IgD-negative memory B cell (primary cell): ENCODE measurements around the gene AFF3. TPM values are rescaled to one million over a fixed set of nuclear protein-coding genes. Genes with fewer than 3 reads are reported as not detected.
A peak's percentile ranks its signal among the peaks of the same experiment; 100 is the strongest.

Source experiments
- H3K27ac Mint-ChIP-seq, 3 donors: one replicate each; pipeline ENCODE4 v1.8.0; 2020 to 2022; ENCODE audit warnings: mild to moderate bottlenecking in 3 of 3, mixed read lengths in 3 of 3, moderate library complexity in 1 of 3
- H3K27me3 Mint-ChIP-seq: one replicate; pipeline ENCODE4 v1.8.0; 2021; ENCODE audit warnings: mixed read lengths
- H3K36me3 Mint-ChIP-seq: one replicate; pipeline ENCODE4 v1.8.0; 2020; ENCODE audit warnings: mild to moderate bottlenecking, mixed read lengths
- H3K4me1 Mint-ChIP-seq, 3 donors: one replicate each; pipeline ENCODE4 v1.8.0; 2020 to 2022; ENCODE audit warnings: mixed read lengths in 3 of 3, mild to moderate bottlenecking in 1 of 3
- H3K4me3 Mint-ChIP-seq, 4 donors: one replicate each; pipeline ENCODE4 v1.8.0; 2020 to 2022; ENCODE audit warnings: mild to moderate bottlenecking in 4 of 4, mixed read lengths in 4 of 4, moderate library complexity in 3 of 4
- H3K9me3 Mint-ChIP-seq, 3 donors: one replicate each; pipeline ENCODE4 v1.8.0; 2020 to 2021; ENCODE audit warnings: mixed read lengths in 3 of 3, mild to moderate bottlenecking in 1 of 3
- polyA plus RNA-seq: library from polyadenylated mRNA; unstranded; fragments of 300-500 nt; fragmentation: Illumina TruSeq; gene quantifications from one replicate; pipeline ENCODE4 v1.2.3, GENCODE V29; 2021

AFF3 gene
- polyA plus RNA-seq, 1 donor from 2014 or later: 85.9 TPM

DNA sequence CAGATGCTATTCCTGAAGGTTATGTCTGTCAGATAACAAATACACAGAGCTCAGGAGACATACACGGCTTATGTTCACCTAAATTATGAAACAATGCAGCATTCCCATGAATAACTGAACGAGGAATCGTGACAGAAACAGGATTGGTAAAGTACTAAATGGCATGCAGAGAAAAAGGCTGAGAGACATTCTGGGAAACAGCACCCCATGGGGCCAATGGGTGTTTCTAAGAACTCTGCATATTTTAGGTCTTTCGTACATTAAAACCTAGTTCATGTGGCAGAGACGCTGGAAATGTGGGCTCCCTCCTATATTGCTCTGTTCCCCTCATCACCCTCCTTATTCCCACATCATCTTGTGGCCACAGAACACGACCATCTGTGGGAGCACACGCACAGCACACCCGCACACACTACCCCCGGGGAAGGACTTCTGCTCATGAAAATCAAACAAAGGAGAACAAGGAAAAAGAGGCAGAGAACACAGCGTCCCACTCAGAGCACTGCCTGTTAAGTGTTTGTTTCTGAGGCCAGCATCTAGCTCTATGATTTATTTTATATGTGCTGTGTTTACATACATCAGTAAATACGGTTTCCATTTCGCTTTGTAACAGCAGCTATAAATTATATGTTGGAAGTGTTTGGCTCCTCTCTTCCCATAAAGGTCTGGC, 143.6 kb downstream of the AFF3 start:
- Mint-ChIP-seq H3K9me3 (no peaks in the 10 kb centered on the region), H3K27me3 (no peaks in the 10 kb centered on the region), H3K27ac (peak overlapping the region in 1 of 3 donors; percentile 56), H3K4me1 (peaks cover 0 to 1% (median 0%) of the 10 kb centered on the region in 3 donors), H3K36me3 (peaks cover 12% of the 10 kb centered on the region), H3K4me3 (no peak overlapping the region)

DNA sequence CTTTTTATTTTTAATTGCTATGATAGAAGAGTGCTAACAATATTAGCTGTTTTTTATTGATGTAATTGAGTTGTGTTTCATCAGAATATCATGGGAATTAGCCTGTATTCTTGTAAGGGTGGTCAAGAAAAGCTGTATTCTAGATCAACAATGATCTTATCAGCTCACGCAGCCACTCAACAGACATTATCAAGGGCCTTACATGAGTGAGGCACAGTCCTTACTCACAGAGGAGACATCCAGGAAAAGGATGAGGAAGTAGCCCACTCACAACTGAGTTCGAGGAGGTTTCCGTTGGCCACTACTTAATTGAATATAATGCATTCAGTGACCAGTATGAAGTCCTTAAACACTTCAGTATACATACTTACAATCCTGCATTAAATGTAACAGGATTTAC, 152.5 kb downstream of the AFF3 start:
- no peaks in the 10 kb centered on the region for H3K27me3 Mint-ChIP-seq
- no peaks in the 10 kb centered on the region for H3K9me3 Mint-ChIP-seq
- peaks cover 0 to 5% (median 3%) of the 10 kb centered on the region in 3 donors for H3K4me1 Mint-ChIP-seq
- H3K4me3 Mint-ChIP-seq: no peak overlapping the region
- peaks cover 12% of the 10 kb centered on the region for H3K36me3 Mint-ChIP-seq
- H3K27ac Mint-ChIP-seq: peak overlapping the region in 1 of 3 donors; percentile 16

DNA sequence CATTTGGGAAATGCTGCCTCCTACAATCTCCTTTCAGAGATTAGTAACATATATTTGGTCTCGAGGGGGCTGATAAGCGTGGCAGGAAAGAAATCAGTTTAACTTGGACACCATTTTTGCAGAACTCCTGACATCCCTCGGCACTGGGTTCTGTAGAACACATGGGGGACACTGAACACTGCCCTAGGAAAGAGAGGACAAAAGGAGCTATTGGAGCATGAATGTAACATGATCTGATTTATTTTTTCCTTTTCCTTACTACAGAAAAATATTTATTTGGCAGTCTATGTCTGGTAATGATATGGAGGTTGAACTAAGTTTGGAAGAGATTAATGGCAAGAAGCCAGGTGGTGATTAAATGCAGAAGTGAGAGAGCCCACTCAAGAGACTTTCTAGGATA, 153.8 kb downstream of the AFF3 start:
- Mint-ChIP-seq H3K4me3 (no peak overlapping the region), H3K4me1 (peaks cover 2 to 5% (median 3%) of the 10 kb centered on the region in 3 donors), H3K36me3 (peaks cover 10% of the 10 kb centered on the region), H3K27me3 (no peaks in the 10 kb centered on the region), H3K27ac (peak overlapping the region in 2 of 3 donors; percentile 9 to 32), H3K9me3 (no peaks in the 10 kb centered on the region)

DNA sequence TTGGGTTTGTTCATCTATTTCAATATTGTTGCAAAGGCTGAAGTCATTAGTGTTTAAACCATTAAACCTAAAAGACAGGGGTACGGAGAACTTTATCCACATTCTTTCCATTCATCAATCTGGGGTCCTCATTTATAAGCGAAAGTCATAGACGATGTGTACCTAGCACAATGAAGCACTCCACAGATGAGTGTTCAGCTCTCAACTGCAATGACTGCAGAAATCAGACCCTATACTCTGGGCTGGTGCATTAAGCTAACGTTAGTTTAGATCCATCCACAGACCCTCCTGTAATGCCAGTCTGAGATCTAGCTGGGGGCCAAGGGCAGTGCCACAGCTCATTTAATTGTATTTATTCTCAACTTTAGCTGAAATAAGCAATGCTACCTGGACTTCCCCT, 155.2 kb downstream of the AFF3 start:
- Mint-ChIP-seq H3K36me3 (peaks cover 12% of the 10 kb centered on the region), H3K27ac (no peak overlapping the region), H3K4me3 (no peak overlapping the region), H3K9me3 (no peaks in the 10 kb centered on the region), H3K27me3 (no peaks in the 10 kb centered on the region), H3K4me1 (peaks cover 2 to 5% (median 2%) of the 10 kb centered on the region in 3 donors)

DNA sequence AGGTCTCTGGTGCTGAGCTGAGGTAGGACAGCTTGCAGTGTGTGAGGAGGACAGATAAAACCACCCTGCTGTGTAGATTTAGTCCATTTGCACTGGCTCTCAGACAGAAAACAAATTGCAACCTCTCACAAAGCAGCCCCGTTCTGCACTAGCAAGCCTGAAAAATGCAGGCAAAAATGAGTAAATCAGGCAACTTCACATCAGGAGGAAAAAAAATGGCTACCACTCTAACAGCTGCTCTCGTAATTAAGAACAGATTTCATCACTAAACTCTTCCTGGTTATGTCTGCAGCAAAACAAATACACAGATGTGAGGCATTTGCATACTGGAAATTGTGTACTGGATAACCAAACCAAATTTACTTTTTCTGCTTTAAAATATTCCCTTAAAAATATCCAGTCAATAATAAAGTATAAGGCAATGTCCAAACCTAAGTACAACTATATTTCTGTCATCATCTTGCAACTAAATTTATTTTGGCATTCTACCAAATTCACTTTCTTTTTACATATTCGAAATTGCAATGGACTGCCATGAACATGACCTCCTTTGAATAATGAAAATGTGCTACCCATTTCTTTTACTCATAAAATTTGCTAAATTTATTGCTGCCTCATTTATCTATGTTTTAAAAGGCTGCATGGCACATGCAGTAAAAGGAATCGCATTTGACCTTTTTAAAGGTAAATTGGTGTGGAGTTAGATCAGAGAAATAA, 157.4 kb downstream of the AFF3 start:
- H3K27ac Mint-ChIP-seq: peak overlapping the region in 1 of 3 donors; percentile 31

DNA sequence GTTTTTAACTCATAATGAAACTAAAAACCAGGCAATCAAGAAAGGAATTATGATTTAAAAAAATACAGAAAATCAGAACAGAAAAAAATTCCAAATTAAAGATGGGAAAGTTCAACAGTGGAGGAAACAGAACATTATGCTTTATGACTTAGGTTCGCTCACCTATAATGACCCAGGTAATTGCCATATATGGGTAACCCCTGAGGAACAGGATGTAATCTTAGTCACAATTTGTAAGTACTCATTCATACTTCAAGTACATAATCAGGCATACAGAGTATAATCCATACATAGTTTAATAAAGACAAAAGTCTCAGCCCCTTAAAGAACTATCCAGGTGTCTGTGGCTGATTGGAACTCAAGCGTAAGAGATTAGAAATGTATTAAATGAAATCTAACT, 159.6 kb downstream of the AFF3 start:
- H3K27me3 Mint-ChIP-seq: no peaks in the 10 kb centered on the region

More for the DNA sequence above, 157.4 kb downstream of the AFF3 start:
- peaks cover 0 to 5% (median 2%) of the 10 kb centered on the region in 3 donors for H3K4me1 Mint-ChIP-seq
- peaks cover 8% of the 10 kb centered on the region for H3K36me3 Mint-ChIP-seq
- no peak overlapping the region for H3K4me3 Mint-ChIP-seq
- no peaks in the 10 kb centered on the region for H3K27me3 Mint-ChIP-seq
- no peaks in the 10 kb centered on the region for H3K9me3 Mint-ChIP-seq

DNA sequence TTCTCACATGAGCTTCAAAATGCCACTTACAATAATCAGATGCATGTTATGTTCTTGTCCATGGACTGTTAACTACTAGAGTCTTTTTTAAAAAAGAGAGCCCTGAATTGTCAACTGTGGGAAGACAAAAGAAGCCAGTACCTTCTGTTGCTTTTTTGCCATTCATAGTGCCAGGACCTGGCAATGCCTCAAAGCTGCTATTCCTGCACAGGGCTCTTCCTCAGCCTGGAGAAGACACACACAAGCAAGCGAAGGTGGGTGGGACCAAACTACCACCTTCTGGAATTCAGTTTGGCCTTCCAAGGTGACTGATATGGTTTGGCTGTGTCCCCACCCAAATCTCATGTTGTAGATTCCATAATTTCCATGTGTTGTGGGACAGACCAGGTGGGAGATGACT, 160.6 kb downstream of the AFF3 start:
- H3K27me3 Mint-ChIP-seq: no peaks in the 10 kb centered on the region
- no peaks in the 10 kb centered on the region for H3K9me3 Mint-ChIP-seq
- H3K36me3 Mint-ChIP-seq: peaks cover 14% of the 10 kb centered on the region
- H3K4me1 Mint-ChIP-seq: peaks cover 2 to 5% (median 3%) of the 10 kb centered on the region in 3 donors
- H3K4me3 Mint-ChIP-seq: no peak overlapping the region
- no peak overlapping the region for H3K27ac Mint-ChIP-seq

More for the DNA sequence above, 159.6 kb downstream of the AFF3 start:
- Mint-ChIP-seq H3K9me3 (no peaks in the 10 kb centered on the region), H3K4me1 (peaks cover 2 to 5% (median 3%) of the 10 kb centered on the region in 3 donors), H3K36me3 (peaks cover 13% of the 10 kb centered on the region), H3K27ac (no peak overlapping the region), H3K4me3 (no peak overlapping the region)

DNA sequence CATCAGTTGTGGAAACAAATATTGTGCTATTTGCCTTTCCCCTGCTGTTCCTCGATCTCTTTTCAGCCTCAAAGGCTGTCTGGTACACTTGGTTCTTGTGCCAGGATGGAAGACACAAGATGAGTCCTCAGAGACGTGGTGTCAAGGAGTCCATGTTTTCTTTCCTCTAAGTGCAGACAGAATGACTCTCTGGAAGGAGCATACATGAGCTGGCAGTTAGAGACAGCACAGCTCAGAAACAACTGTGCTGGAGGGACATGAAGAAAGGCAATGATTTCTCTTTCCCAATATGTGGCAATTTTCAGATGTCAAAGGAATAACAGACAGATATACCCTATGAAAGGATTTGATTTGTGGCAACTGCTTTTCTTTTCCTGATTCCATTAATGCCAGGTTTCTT, 162.2 kb downstream of the AFF3 start:
- Mint-ChIP-seq H3K36me3 (peaks cover 12% of the 10 kb centered on the region), H3K27me3 (no peaks in the 10 kb centered on the region), H3K9me3 (no peaks in the 10 kb centered on the region), H3K4me1 (peaks cover 2 to 6% (median 5%) of the 10 kb centered on the region in 3 donors), H3K27ac (peak overlapping the region in 1 of 3 donors; percentile 51), H3K4me3 (no peak overlapping the region)

DNA sequence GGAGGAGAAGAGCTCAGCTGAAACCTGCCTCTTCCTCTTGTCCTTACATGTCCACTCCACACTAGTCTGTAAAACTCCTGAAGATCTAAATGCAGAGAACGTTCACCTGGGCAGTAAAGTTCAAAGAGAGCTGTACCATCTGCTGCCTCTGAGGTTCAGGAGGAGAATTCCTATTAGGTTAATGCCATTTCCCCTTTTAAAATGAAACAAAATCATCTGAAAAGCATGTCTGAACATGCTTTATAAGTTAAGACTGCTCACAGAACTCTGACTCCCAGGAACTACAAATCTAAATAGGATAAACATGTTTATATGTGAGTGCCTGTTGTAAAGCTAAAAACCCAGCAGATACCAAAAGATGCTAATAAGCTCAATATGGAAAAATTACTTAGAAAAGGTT, 164.4 kb downstream of the AFF3 start:
- Mint-ChIP-seq H3K27me3 (no peaks in the 10 kb centered on the region), H3K4me1 (peaks cover 0 to 5% (median 5%) of the 10 kb centered on the region in 3 donors), H3K36me3 (peaks cover 10% of the 10 kb centered on the region), H3K27ac (no peak overlapping the region), H3K9me3 (no peaks in the 10 kb centered on the region), H3K4me3 (no peak overlapping the region)

DNA sequence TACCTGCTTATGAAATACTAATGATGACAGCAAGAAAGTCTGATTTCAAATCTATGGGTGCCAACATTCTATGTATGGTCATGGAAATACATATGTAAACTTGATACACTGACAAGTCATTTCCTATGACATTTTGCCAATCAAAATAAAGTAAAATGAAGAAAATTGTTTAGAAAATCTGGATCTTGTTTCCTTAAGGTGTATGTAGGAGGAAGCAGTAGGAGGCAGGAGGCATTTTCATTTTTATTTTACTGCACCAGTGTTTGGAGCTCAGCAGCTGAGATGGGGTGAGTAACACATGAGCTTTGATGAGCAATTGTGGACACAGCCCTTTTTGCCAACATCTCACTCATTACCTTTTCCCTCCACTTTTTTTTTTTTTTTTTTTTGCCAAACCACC, 167.0 kb downstream of the AFF3 start:
- Mint-ChIP-seq H3K27ac (peak overlapping the region in 1 of 3 donors; percentile 11), H3K4me3 (no peak overlapping the region), H3K36me3 (peaks cover 13% of the 10 kb centered on the region), H3K9me3 (no peaks in the 10 kb centered on the region), H3K27me3 (no peaks in the 10 kb centered on the region), H3K4me1 (peaks cover 2 to 10% (median 9%) of the 10 kb centered on the region in 3 donors)

DNA sequence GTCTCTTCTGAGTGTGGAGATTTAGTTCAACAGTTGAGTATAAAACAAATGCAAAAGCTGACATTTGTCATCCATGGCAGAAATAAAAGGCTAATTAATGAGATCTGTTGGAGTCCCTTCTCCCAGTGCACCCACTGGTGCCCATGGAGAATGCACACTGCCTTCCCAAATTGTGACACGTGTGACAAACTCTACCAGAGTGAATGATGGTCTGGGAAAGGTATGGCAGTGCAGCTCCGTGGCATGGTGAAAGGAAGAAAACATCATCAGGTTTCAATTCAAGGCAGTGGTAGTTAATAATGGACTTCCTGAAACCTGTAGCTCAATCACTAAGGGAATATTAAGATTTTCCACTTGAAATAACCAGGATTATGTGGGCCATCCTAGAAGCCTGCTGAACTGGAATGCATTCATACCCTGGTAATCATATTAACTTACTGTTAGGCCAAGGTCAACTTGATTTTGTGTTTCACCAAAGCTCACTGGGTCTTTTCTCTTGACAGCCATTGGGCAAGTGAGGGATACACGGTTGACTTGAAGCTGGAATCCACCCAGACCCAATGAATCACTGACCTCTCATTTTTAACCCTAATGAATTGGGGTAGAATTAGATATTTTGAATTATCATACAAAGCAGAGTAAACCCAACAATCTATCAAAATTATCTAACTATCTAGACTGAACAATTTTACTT, 167.6 kb downstream of the AFF3 start:
- peak overlapping the region in 1 of 3 donors; percentile 30 for H3K27ac Mint-ChIP-seq
- H3K36me3 Mint-ChIP-seq: peaks cover 10% of the 10 kb centered on the region
- no peaks in the 10 kb centered on the region for H3K9me3 Mint-ChIP-seq
- no peaks in the 10 kb centered on the region for H3K27me3 Mint-ChIP-seq
- no peak overlapping the region for H3K4me3 Mint-ChIP-seq
- H3K4me1 Mint-ChIP-seq: peaks cover 2 to 14% (median 10%) of the 10 kb centered on the region in 3 donors

DNA sequence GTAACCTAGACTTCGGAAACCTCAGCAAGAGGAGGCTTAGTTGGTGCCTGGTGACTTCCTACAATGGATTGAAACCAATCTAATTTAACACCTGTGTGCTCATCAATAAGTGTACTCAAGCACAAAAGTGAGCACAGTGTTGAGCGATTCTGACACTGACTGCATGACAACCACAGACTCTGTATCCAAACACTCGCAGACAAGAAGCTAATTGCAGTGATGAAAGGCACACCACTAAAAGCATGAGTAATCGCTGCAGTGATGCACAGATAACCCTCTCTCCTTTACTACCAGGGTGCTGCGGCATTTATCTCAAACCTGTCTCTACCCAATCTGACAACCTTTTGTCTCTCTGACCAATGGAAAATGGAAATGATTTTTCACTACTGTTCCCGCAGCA, 168.1 kb downstream of the AFF3 start:
- Mint-ChIP-seq H3K4me1 (peaks cover 2 to 14% (median 10%) of the 10 kb centered on the region in 3 donors), H3K27me3 (no peaks in the 10 kb centered on the region), H3K36me3 (peaks cover 8% of the 10 kb centered on the region), H3K9me3 (no peaks in the 10 kb centered on the region), H3K4me3 (no peak overlapping the region), H3K27ac (peak overlapping the region in 1 of 3 donors; percentile 30)

DNA sequence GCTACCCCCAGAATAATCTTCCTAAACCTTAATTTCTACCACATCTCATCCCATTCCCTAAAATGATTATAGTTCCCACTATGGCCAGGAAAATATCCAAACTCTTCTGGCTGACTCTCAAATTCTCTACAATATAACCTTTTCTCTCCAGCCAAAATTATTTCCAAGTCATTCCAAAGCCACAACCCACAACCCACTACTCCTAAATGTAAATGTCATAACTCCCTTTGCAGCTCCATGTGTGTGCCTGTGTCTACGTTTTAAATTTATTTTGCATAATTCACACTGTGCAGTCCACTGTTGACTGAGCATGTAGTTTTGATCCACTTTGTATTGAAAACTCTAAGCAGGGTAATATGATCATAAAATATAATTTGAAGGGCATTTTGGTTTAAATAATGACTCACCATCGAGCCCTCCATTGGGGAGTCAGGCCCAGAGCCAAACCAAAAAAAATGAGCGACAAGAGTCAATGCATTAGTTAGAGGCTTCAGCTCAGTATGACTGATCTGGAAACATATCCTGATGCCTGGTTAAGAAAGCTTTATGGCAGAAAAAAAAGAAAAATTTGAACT, 171.0 kb downstream of the AFF3 start:
- no peak overlapping the region for H3K27ac Mint-ChIP-seq
- peaks cover 15% of the 10 kb centered on the region for H3K36me3 Mint-ChIP-seq
- no peaks in the 10 kb centered on the region for H3K27me3 Mint-ChIP-seq
- no peak overlapping the region for H3K4me3 Mint-ChIP-seq
- H3K4me1 Mint-ChIP-seq: peaks cover 9 to 14% (median 10%) of the 10 kb centered on the region in 3 donors
- no peaks in the 10 kb centered on the region for H3K9me3 Mint-ChIP-seq

DNA sequence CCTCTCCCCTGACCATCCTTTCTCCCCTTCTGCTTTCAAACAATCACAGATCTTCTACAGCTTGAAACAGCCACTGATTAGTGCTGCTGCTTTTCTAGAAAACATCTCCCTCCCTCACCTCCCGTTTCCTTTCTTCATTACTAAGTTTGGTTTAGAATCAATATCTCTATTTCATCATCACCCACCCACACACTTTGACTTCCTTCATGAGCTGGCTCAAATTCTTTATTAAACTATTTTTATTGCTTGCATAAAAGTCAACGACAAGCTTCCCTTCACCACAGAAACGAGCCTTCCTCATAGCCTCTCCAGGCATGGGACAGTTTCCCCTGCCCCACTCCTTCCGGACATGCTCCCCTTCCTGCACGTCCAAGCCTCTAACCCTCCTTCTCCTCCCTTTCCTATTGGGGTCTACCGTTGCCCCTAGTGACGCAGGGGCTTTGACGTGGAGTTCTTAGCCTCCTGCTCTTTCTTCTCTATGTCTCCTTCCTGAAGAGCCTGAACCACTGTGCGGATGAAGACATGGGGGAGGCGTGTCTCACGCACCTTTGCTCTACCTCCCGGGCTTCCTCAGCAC, 172.0 kb downstream of the AFF3 start:
- H3K36me3 Mint-ChIP-seq: peaks cover 15% of the 10 kb centered on the region
- no peaks in the 10 kb centered on the region for H3K27me3 Mint-ChIP-seq
- H3K27ac Mint-ChIP-seq: peak overlapping the region in 1 of 3 donors; percentile 3

More for the DNA sequence above, 172.0 kb downstream of the AFF3 start:
- Mint-ChIP-seq H3K9me3 (no peaks in the 10 kb centered on the region), H3K4me3 (no peak overlapping the region), H3K4me1 (peaks cover 9 to 12% (median 10%) of the 10 kb centered on the region in 3 donors)
